ENCODE data around the gene IFNA2.
"Not testable (repeated sequence)": the region's sequence is repeated elsewhere in the genome, so short reads cannot be mapped to it uniquely, and the experiment has no call there.

IFNA2 gene

DNA sequence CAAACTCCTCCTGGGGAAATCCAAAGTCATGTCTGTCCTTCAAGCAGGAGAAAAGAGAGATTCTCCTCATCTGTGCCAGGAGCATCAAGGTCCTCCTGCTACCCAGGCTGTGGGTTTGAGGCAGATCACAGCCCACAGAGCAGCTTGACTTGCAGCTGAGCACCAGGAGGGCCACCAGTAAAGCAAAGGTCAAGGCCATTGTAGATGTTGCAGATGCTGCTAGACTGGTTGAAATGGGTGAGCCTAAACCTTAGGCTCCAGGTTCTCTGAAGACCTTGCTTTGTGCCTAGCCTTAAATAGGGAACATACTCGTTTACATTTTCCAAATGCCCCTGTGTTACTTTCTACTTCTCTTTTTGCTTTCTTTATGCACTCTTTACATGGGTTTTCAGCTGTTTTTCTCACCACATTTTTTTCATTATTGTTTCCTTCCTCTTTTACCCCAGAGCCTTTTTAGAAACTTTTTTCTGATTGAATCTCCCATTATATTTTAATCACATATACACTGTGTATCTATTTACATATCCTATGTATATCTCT is at the start of gene IFNA2:
IFNA2 (minus strand) TSS at position 268 of the 540 bp plus-strand sequence; CDS start at position 199, 69 bp downstream.
- DNase-seq (ENCODE audit: low spot score): no peak

DNA sequence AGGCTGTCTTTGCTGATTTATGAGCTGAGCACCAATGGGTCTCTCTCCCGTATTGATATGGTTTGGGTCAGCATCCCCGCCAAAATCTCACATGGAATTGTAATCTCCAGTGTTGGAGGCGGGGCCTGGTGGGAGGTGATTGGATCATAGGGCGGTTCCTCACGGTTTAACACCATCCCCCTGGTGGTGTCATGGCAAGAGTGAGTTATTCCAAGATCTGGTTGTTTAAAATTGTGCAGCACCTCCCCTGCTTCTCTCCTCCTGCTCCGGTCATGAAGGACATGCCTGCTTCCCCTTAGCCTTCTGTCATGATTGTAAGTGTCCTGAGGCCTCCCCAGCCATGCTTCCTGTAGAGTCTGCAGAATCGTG is 49.8 kb upstream of the IFNA2 start:
- DNase-seq (ENCODE audit: low spot score): not testable (repeated sequence)

DNA sequence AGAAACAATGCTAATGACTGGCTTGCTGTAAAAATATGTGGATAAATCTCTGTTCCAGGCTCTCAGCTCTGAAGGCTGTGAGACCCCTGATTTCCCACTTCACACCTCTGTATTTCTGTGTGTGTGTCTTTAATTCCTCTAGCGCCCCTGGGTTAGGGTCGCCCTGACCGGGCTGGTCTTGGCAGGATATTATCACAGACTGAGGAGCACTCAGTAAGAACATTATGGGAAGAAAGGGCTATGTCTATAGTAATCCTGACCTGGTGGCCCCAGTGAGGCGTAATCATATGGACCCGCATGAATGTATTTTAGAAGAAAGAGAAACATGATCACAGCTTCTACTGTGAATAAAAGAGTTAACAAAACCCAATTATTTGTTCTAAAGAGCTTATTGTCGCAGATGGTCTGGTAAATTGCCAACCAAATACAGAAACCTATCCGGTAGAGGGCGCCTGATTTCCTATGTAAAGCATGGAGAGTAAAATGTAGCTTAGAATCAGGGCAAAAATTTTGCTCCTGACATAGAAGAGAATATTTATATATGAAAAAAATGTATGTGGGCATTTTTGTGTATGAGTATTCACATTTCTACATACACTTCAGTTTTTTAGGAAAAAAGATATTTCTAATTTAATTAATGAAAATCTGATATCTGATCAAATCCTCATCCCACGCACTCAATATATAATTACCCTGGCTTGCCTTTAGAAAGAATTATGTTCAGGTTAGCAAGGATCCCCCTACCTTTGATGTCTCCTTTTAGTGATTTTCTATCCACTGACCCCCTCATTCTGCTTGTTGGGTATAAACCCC is 49.2 kb upstream of the IFNA2 start:
- peak; percentile 47 for DNase-seq (ENCODE audit: low spot score)

DNA sequence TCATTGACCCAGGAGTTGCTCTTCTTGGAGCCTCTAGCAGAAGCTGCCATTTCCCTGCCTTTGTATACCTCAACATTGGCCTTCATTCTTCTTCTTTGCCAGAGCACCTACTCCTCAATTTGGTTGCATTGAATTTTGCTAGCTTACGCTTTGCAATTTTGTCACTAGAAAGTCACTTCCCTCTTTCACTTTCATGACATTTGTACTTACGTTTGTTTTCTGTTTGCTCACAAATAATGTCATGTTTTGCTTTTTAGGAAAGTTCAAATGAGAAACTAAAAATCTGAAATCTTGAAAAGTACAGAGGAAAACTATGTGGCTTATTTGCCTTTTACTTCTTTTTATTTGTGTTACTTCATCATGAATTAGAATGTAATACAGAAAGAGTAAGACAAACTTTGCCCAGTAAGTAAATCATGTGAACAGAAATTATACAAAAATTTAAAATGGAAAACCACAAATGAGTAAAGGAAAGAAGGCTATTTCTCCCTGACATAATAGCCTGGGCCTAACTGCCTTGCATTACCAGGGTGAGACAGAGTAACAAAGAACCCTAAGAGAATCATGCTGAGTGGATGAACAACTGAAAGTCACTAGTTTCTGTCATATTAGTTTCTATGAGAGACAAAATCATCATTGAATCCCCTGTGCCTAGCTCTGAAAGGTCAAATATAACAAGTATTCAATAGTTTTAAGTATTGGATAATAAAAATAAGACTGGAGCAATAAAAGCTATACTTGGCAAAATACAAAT is 47.7 kb upstream of the IFNA2 start:
- DNase-seq (ENCODE audit: low spot score): no peak

DNA sequence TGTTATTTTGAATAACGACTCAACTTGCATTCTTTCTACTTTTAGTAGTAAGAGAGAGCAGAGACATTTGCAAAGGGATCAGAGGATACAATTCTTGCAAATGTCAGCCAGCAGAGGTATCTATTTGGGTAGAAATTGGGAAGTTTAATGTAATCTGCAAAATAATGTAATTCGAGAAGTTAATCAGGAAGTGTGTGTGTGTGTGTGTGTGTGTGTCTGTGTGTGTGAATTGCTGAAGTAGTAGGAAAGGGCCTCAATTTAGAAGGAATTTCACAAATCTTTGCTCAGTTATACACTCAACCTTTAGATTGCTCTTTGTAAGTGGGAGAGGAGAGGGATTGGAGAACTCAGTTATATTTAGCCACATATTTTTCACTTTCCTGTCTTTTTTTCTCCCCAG is 44.0 kb upstream of the IFNA2 start:
- DNase-seq (ENCODE audit: low spot score): no peak

DNA sequence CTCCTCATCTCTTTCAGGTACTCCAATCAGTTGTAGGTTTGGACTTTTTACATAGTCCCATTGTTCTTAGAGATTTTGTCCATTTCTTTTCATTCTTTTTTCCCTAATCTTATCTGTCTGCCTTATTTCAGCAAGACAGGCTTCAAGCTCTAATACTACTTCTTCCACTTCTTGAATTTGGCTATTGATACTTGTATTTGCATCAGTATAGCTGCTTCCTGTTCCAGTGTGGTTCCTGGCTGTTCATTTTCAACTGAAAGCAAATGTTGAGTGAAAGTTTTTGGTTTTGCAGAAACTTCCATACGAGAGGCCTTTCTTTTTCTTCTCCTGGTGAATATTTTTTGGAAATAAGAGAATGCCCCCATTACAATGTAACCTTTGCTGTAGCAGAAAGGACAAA is 43.0 kb upstream of the IFNA2 start:
- DNase-seq (ENCODE audit: low spot score): no peak

DNA sequence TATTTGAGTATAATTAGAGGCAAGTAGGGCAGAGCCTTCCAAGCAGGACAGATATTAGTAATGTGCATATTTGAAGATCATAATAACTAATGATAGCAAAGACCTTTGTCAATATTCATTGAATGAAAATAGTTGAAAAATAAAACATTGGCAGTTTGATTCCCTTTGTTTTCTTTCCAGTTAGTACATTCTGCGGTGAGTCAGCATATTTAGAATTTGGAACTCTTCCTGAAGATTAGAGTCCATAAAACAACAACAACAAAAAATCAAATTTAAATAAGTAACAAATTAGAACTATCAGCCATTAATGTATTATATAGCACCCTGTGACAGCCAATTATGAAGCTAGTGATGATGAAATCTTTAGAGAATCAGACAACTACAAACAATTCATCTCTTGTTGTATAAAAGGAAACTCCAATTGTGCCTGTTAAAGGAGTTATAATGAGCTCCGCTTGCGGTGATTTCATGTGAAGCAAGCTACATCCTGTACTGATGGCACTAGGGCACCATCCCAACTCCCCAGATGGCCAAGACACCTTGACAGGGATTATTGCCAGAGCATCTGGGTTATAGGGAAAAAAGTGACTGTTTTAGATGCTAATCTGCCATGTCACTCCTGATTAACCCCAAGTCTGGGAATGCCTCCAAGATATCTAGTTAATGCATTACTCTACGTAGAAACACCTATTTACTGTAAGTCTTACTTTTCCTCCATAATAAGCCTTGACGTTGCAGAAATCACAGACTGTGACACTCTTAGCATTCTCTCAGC is 30.5 kb upstream of the IFNA2 start:
- DNase-seq (ENCODE audit: low spot score): no peak

DNA sequence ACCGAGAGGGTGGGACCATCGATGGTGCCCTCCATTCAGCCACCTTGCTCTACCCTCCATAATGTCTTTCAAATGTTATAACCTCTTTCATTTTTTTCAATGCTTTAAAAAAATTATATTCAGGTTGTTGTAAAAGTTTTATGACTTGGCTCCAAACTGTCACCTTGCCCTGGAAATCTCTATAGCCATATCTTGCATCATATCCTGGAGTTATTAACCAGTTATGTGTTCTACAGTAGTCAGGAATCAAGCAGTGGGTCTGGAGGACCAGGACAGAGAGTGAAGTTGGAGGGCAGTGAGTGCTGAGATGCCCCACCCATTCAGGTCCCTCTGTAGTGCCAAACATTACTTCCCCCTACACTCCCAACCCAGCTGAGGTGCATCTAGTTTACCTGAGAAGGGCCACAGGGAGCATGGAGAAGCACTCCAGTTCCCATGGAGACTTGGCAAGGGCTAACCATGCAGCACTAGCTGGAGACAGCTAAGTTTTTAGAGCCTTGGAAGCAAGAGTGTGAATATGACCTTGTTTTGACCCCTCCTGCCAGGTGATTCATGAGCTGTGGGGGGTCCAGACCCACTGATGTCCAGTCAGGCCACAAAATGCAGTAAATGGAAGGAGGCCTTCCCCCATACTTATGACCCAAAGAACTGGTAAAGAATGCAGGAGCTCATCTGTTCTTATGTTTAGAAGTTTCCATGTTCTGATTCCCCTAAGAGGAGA is 29.2 kb upstream of the IFNA2 start:
- DNase-seq (ENCODE audit: low spot score): no peak

DNA sequence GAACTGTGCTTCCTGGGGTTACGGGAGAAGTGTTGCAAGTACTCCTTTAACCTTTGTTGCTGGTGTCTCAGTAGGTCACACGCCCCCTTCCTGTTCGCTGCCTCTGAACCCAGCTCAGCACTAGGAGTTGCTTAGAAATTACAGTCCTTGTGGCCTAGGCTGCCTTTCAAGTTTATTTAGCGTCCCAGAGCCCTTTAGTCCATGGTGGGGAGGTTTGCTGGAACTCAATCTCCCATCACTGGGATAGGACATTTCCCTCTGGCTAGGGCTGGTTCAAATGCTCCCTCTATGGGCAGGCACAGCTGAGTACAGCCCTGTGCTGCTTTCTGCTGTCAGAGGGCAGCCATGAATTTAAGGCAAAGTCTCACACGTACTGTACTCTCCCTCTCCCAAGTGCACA is 28.4 kb upstream of the IFNA2 start:
- no peak for DNase-seq (ENCODE audit: low spot score)

DNA sequence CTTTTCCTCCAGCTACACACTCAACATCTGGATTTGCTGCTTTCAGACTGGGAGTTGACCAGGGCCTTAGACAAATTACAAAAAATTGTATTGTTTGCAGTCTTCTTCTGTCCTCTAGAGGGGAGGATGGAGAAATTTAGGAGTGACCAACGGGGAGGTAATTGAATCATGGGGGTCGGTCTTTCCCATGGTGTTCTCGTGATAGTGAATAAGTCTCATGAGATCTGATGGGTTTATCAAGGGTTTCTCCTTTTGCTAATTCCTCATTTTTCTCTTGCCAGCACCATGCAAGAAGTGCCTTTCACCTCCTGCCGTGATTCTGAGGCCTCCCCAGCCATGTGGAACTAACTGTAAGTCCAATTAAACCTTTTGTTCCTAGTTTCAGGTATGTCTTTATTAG is 28.0 kb upstream of the IFNA2 start:
- DNase-seq (ENCODE audit: low spot score): no peak

DNA sequence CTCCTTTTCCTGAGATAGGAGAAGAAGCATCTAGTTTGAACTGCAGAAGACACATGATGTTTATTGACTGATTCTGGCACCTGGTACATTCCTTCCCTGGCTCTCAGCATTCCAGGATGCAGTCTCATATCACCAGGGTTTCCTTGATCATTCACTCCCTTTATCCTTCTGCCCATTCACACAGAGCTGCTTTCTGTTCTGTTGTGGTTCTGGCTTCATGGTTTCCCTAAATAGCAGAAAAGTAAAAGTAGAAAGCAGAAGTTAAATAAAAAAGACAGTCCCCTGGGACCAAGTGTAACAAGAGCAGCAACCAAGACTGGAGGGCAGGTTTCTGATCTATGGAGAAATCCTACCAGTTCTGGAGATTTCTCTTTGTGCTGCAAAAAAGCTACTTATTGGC is 26.9 kb upstream of the IFNA2 start:
- no peak for DNase-seq (ENCODE audit: low spot score)

DNA sequence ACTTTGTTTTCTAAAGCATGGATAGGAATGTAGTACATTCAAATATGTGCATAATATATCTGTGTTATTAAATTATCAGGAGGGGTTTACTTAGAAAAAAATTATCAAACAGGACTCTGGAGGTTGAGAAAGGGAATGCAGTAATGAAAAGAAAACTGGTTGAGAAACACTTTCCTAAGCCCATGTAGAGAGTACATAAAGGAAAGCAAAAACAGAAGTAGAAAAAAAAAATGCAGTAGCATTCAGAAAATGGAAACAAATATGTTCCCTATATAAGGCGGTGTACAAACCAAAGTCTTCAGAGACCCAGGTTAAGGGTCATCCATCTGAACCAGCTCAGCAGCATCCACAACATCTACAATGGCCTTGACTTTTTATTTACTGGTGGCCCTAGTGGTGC is 23.6 kb upstream of the IFNA2 start, which contains the start of gene IFNA8:
IFNA8 (plus strand) TSS at position 301 of the 400 bp plus-strand sequence; CDS start at position 361, 60 bp downstream.
- DNase-seq (ENCODE audit: low spot score): no peak

DNA sequence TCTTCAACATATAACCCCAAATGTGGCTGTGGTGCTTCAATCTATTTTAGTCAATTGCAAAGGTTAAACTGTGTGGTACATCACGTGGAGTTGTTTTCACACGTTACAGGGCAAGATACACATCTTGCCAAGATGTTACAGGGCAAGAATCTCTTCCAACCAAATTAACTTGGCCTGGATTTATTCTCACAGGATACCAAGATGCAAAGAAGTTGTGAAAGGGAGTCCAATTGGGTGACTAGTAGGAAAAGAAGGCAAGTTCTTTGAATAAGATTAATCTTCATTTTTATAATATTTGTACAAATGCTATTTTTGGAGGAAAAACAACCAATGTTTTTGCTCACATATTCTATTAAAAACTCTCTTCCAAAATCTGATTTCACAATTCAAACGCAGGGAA is 18.9 kb upstream of the IFNA2 start:
- DNase-seq (ENCODE audit: low spot score): no peak

DNA sequence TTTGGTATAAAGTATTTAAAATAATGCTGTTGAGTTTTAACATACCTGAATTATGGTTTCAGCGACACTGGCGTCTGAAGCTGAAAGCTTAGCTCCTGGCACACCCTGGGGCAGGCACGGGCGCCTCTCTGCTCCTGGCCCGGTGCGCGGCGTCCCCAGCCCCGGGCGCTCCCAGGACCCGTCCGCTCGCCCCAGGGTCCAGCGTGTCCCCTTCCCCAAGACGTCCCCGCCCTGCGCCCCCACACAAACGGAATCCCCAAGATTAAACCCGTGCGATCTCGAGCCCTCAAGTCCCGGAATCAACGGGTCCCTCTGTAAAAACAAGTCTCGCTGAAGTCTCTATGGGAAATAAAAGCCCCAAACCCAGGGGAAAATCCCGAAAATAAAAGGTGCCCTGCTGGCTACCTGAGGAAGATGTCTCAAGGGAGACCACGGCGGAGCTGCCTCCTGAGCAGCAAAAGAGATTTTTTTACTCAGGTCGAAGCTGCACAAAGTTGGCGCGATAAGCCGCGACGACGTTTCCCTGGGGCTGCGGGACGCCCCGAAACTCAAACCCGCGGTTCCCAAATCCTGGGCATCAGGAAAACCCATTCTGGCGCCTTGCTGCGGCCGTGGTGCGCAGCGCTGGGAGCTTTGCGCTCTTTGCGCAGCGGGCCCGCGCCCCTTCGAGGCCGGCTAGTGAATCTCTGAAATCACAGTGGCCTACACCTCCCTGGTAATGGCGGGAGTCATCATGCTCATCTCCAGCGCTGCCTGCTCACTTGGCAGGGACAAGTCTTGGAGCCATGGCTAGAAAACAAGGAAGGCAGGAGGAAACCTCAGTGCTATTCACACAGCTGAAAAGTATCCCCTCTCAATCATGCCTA is 17.4 kb upstream of the IFNA2 start:
- DNase-seq (ENCODE audit: low spot score): no peak

DNA sequence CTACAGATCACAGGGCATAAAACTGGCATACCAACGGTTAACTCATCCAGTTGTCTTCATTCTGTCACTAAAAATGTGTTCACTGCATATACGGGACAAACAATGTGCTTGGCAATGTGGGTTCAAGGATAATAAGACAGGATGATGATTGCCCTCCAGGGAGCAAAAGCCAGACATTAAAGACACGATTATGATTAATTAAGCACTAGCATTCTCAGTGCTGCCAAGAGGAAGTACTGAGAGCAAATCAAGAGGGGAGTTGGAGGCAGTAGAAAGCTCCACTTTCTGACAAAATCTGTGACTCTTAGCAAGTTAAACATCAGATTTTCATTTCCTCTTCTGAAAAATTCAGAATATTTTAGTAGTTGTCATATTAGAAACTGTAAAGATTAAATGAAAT is 14.8 kb upstream of the IFNA2 start:
- no peak for DNase-seq (ENCODE audit: low spot score)

DNA sequence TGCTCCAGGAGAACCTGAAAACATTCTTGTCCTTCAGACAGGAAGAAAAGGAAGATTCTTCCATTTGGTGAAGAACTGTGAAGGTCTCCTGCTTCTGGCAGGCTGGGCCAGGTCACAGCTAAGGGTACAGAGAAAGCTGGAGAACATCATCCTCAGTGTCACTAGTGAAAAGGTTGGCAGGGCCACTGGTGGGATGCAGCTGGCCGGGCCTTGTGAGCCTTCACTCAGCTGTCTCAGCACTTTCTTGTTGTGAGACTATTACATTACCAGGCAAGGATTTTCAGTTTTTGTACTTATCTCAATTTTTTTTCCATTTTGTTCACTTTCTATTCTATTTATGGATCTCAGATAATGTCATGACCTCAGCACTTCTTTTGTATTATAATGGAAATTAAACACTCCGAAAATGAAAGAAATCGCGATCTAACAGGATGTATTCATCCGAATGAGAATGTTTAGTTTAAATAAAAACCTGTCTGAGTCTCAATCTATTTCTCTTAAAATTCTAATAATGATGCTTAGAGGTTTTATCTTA is 13.8 kb upstream of the IFNA2 start:
- DNase-seq (ENCODE audit: low spot score): no peak

DNA sequence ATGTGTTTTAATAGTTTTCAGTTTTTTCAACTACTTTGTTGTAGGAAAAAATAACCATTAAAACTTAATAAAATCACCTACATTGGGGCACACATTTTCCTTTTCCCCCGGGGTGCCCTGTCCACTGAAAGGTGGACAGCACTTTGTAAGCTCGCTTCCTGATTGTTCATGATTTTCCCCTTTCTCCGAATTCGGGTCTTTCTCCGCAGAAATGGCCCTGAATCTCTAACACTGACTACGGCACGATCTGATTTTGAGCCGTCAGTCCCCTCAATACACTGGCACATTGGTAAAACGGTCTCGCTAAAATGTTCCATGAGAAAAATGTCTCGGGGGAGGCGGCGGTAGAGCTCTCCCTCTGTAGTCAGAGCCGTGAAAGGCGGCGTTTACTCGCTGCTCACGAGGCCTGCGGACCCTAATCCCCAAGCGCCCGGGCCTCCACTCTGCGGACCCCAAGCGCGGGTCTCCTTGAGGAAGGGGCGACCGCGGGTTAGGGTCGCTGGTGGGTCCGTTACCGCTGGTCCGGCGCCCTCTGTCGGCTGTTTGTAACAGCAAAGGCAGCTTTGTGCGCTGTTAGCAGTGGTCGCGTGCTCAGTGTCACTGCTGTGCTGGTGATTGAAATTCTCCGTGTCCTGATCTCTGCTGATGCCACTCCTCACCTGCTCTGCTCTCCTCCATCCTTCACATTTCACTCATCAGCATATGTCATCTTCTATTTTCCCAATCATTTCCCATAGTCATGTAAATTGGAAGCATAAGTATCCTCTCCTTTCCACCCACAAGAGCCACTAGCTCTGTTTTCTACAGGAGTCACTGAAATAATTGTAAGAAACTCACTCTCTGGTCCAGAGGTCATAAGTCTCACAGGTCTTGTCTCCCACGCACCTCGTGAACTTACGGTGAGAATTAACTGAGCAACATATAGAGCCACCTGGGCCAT is 10.8 kb upstream of the IFNA2 start:
- DNase-seq (ENCODE audit: low spot score): peak; percentile 48

DNA sequence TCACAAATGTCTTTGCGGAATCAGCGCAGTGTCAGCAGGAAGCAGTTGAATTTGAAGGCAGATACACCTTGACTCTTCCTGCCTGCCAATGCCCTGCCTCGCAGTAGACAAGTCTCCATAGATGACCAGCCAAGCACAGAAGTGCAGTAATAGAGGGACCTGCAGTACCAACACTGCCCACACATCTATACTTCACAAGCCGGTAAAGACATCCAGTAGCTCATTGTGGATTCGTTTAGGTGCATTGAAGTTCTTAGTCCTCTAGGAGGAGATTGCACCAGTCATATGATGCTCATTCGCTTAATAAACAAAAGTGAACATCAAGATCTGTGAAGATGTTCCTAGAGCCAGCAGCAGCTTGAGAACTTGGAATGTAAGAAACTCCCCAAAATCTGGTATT is 7.1 kb upstream of the IFNA2 start:
- no peak for DNase-seq (ENCODE audit: low spot score)

DNA sequence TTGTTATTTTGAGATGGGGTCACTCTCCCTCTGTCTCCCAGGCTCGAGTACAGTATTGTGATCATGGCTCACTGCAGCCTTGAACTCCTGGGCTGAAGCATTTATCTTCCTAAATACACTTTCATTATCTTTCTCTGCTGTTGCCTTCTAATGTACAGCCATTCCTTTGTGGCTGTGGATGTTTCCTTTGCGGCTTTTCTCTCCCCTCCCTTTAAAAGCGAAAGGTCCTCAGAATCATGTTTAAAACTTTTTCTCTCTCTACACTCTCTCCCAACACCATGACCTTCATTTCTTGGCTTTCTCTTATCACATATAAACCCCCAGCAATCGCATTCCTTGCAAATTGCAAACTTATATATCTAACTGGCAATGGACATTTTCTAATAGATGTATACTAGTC is 1.6 kb downstream of the IFNA2 start:
- no peak for DNase-seq (ENCODE audit: low spot score)
